ENCODE results near the gene GPR180.
"Not testable (repeated sequence)": the region's sequence is repeated elsewhere in the genome, so short reads cannot be mapped to it uniquely, and the experiment has no call there.

The GPR180 gene

GRCh38 chr13:94612050-94612449, 10.4 kb downstream of the GPR180 start:
- H3K36me3 Mint-ChIP-seq (ENCODE audit: low read depth), result peaks cover 26% of the 10 kb centered on the region
- H3K27ac Mint-ChIP-seq, result no peak overlapping the region
- H3K9me3 Mint-ChIP-seq, result no peaks in the 10 kb centered on the region
- no peak for ATAC-seq
- H3K4me3 Mint-ChIP-seq, result no peak overlapping the region
- no peak for DNase-seq
- H3K27me3 Mint-ChIP-seq, result no peaks in the 10 kb centered on the region
- peaks cover 15% of the 10 kb centered on the region for H3K4me1 Mint-ChIP-seq

GRCh38 chr13:94613051-94613450, 11.4 kb downstream of the GPR180 start:
- peaks cover 26% of the 10 kb centered on the region for H3K36me3 Mint-ChIP-seq (ENCODE audit: low read depth)
- no peak overlapping the region for H3K27ac Mint-ChIP-seq
- no peaks in the 10 kb centered on the region for H3K9me3 Mint-ChIP-seq
- H3K27me3 Mint-ChIP-seq, result no peaks in the 10 kb centered on the region
- ATAC-seq, result no peak
- peaks cover 8% of the 10 kb centered on the region for H3K4me1 Mint-ChIP-seq
- no peak overlapping the region for H3K4me3 Mint-ChIP-seq
- no peak for DNase-seq

GRCh38 chr13:94617389-94618000, 15.8 kb downstream of the GPR180 start:
- H3K27me3 Mint-ChIP-seq, result no peaks in the 10 kb centered on the region
- no peak for ATAC-seq
- H3K4me3 Mint-ChIP-seq, result no peak overlapping the region
- H3K36me3 Mint-ChIP-seq (ENCODE audit: low read depth), result peaks cover 26% of the 10 kb centered on the region
- H3K27ac Mint-ChIP-seq, result no peak overlapping the region
- no peaks in the 10 kb centered on the region for H3K9me3 Mint-ChIP-seq
- peaks cover 7% of the 10 kb centered on the region for H3K4me1 Mint-ChIP-seq
- DNase-seq, result no peak

- Mint-ChIP-seq H3K27me3 (no peaks in the 10 kb centered on the region), H3K9me3 (no peaks in the 10 kb centered on the region), H3K27ac (no peak overlapping the region), H3K4me3 (no peak overlapping the region), H3K36me3 (ENCODE audit: low read depth) (peaks cover 34% of the 10 kb centered on the region), H3K4me1 (peaks cover 4% of the 10 kb centered on the region)
- DNase-seq (no peak), ATAC-seq (no peak)
These were observed 18.7 kb downstream of the GPR180 start for GRCh38 chr13:94620286-94620896.

- no peaks in the 10 kb centered on the region for H3K4me1 Mint-ChIP-seq
- no peak overlapping the region for H3K4me3 Mint-ChIP-seq
These were observed 20.7 kb downstream of the GPR180 start for GRCh38 chr13:94622344-94622743.

GRCh38 chr13:94623316-94623715, 21.7 kb downstream of the GPR180 start:
- no peaks in the 10 kb centered on the region for H3K9me3 Mint-ChIP-seq
- no peaks in the 10 kb centered on the region for H3K27me3 Mint-ChIP-seq
- H3K4me3 Mint-ChIP-seq, result no peak overlapping the region
- no peak for ATAC-seq
- H3K27ac Mint-ChIP-seq, result no peak overlapping the region
- DNase-seq, result no peak
- H3K36me3 Mint-ChIP-seq (ENCODE audit: low read depth), result peaks cover 36% of the 10 kb centered on the region
- no peaks in the 10 kb centered on the region for H3K4me1 Mint-ChIP-seq

More at GRCh38 chr13:94622344-94622743, 20.7 kb downstream of the GPR180 start:
- Mint-ChIP-seq H3K9me3 (no peaks in the 10 kb centered on the region), H3K27me3 (no peaks in the 10 kb centered on the region), H3K27ac (no peak overlapping the region), H3K36me3 (ENCODE audit: low read depth) (peaks cover 36% of the 10 kb centered on the region)
- DNase-seq (no peak), ATAC-seq (no peak)

GRCh38 chr13:94630858-94631257, 29.2 kb downstream of the GPR180 start:
- H3K27me3 Mint-ChIP-seq, result no peaks in the 10 kb centered on the region
- no peak for ATAC-seq
- no peak for DNase-seq
- H3K4me3 Mint-ChIP-seq, result no peak overlapping the region
- no peak overlapping the region for H3K27ac Mint-ChIP-seq
- H3K9me3 Mint-ChIP-seq, result peaks cover under 1% of the 10 kb centered on the region
- H3K4me1 Mint-ChIP-seq, result peaks cover 4% of the 10 kb centered on the region
- H3K36me3 Mint-ChIP-seq (ENCODE audit: low read depth), result peaks cover 31% of the 10 kb centered on the region

GRCh38 chr13:94632226-94632980, 30.7 kb downstream of the GPR180 start:
- Mint-ChIP-seq H3K4me3 (no peak overlapping the region), H3K27ac (no peak overlapping the region), H3K4me1 (peaks cover 12% of the 10 kb centered on the region), H3K27me3 (no peaks in the 10 kb centered on the region), H3K36me3 (ENCODE audit: low read depth) (peaks cover 30% of the 10 kb centered on the region), H3K9me3 (peaks cover 10% of the 10 kb centered on the region)
- DNase-seq (no peak), ATAC-seq (peak; percentile 61)

- H3K27ac Mint-ChIP-seq, H3K4me3 Mint-ChIP-seq, DNase-seq, H3K27me3 Mint-ChIP-seq: not testable (repeated sequence)
- ATAC-seq, result peak; percentile 82
- Mint-ChIP-seq H3K9me3 (peaks cover 14% of the 10 kb centered on the region), H3K4me1 (peaks cover 12% of the 10 kb centered on the region), H3K36me3 (ENCODE audit: low read depth) (peaks cover 23% of the 10 kb centered on the region)
These were observed 34.4 kb downstream of the GPR180 start for GRCh38 chr13:94636096-94636495.

- H3K27ac Mint-ChIP-seq, result no peak overlapping the region
- H3K4me3 Mint-ChIP-seq, result no peak overlapping the region
- DNase-seq (no peak), ATAC-seq (peak; percentile 24)
- H3K27me3 Mint-ChIP-seq, result no peaks in the 10 kb centered on the region
- H3K9me3 Mint-ChIP-seq, result peaks cover 14% of the 10 kb centered on the region
- peaks cover 12% of the 10 kb centered on the region for H3K4me1 Mint-ChIP-seq
- peaks cover 23% of the 10 kb centered on the region for H3K36me3 Mint-ChIP-seq (ENCODE audit: low read depth)
These were observed 35.4 kb downstream of the GPR180 start for GRCh38 chr13:94636942-94637578.

GRCh38 chr13:94637677-94638076, 36.0 kb downstream of the GPR180 start:
- H3K4me3 Mint-ChIP-seq, H3K27ac Mint-ChIP-seq, DNase-seq, ATAC-seq, H3K27me3 Mint-ChIP-seq: not testable (repeated sequence)
- Mint-ChIP-seq H3K9me3 (peaks cover 14% of the 10 kb centered on the region), H3K4me1 (peaks cover 12% of the 10 kb centered on the region), H3K36me3 (ENCODE audit: low read depth) (peaks cover 21% of the 10 kb centered on the region)

GRCh38 chr13:94640721-94641120, 39.1 kb downstream of the GPR180 start:
- DNase-seq (no peak), ATAC-seq (no peak)
- H3K4me3 Mint-ChIP-seq, result no peak overlapping the region
- peaks cover 8% of the 10 kb centered on the region for H3K4me1 Mint-ChIP-seq
- H3K27ac Mint-ChIP-seq, result no peak overlapping the region
- peaks cover 4% of the 10 kb centered on the region for H3K36me3 Mint-ChIP-seq (ENCODE audit: low read depth)
- H3K27me3 Mint-ChIP-seq, result peaks cover 2% of the 10 kb centered on the region
- peaks cover 14% of the 10 kb centered on the region for H3K9me3 Mint-ChIP-seq

GRCh38 chr13:94641409-94641941, 39.8 kb downstream of the GPR180 start:
- H3K9me3 Mint-ChIP-seq, result peaks cover 8% of the 10 kb centered on the region
- no peak overlapping the region for H3K4me3 Mint-ChIP-seq
- peaks cover 3% of the 10 kb centered on the region for H3K36me3 Mint-ChIP-seq (ENCODE audit: low read depth)
- ATAC-seq, result no peak
- H3K27me3 Mint-ChIP-seq, result peaks cover 2% of the 10 kb centered on the region
- no peak for DNase-seq
- no peak overlapping the region for H3K27ac Mint-ChIP-seq
- peaks cover 2% of the 10 kb centered on the region for H3K4me1 Mint-ChIP-seq

- no peak for ATAC-seq
- H3K4me1 Mint-ChIP-seq, result no peaks in the 10 kb centered on the region
- no peaks in the 10 kb centered on the region for H3K36me3 Mint-ChIP-seq (ENCODE audit: low read depth)
- H3K4me3 Mint-ChIP-seq, result no peak overlapping the region
- H3K9me3 Mint-ChIP-seq, result no peaks in the 10 kb centered on the region
- H3K27ac Mint-ChIP-seq, result no peak overlapping the region
- no peak for DNase-seq
- peaks cover 2% of the 10 kb centered on the region for H3K27me3 Mint-ChIP-seq
These were observed 45.2 kb downstream of the GPR180 start for GRCh38 chr13:94646904-94647303.

All from activated naive CD8-positive, alpha-beta T cell treated with anti-CD3 and anti-CD28 coated beads, Interleukin-2, amount 50 U/mL, for 24 hours (primary cell).